Right renal cortex interstitium (tissue), 3 donors: ENCODE results near the gene HOMER3. TPM values are rescaled to one million over a fixed set of nuclear protein-coding genes. Genes with fewer than 3 reads are reported as not detected.
"Not testable (repeated sequence)": the region's sequence is repeated elsewhere in the genome, so short reads cannot be mapped to it uniquely, and the experiment has no call there.

ENCODE experiments used
- DNase-seq, 3 donors: peaks; one replicate each; pipeline ENCODE4 v3.0.0-alpha.2; 2013; ENCODE audit warnings: low read depth in 3 of 3, low spot score in 2 of 3
- polyA plus RNA-seq, 3 donors: library from polyadenylated mRNA; unstranded; fragments of 120-200 nt; gene quantifications; one replicate each; pipeline ENCODE4 v1.2.1, GENCODE V29; 2013; ENCODE audit not compliant: insufficient read length in 3 of 3

Gene HOMER3
- polyA plus RNA-seq, 3 donors, result 46.4 to 50.4 (median 48.2) TPM

GRCh38 chr19:18928018-18928805, 12.8 kb downstream of the HOMER3 start:
- no peak for DNase-seq

GRCh38 chr19:18924684-18925213, 16.3 kb downstream of the HOMER3 start:
- DNase-seq, result no peak

- DNase-seq, result no peak
These were observed 18.6 kb downstream of the HOMER3 start for GRCh38 chr19:18922228-18922985.

- DNase-seq, result no peak
These were observed 19.4 kb downstream of the HOMER3 start for GRCh38 chr19:18921593-18921992.

GRCh38 chr19:18920400-18920799, 20.6 kb downstream of the HOMER3 start:
- DNase-seq, result no peak

- no peak for DNase-seq
These were observed 21.2 kb downstream of the HOMER3 start for GRCh38 chr19:18919900-18920214.

GRCh38 chr19:18919086-18919899, 21.7 kb downstream of the HOMER3 start, which contains the start of the genes COPE and DDX49:
COPE (minus strand) TSS chr19:18919387; CDS start chr19:18919348, 39 bp downstream.
DDX49 (plus strand) TSS chr19:18919715; CDS start chr19:18919742, 27 bp downstream.
- DNase-seq, result peak; percentile 99

- DNase-seq, result not testable (repeated sequence)
These were observed 23.4 kb downstream of the HOMER3 start for GRCh38 chr19:18917593-18917992.

- no peak for DNase-seq
These were observed 25.4 kb downstream of the HOMER3 start for GRCh38 chr19:18915639-18916038.

GRCh38 chr19:18913466-18913865, 27.6 kb downstream of the HOMER3 start:
- DNase-seq, result no peak

GRCh38 chr19:18912933-18913332, 28.1 kb downstream of the HOMER3 start:
- DNase-seq, result no peak

GRCh38 chr19:18910801-18911436, 30.1 kb downstream of the HOMER3 start:
- no peak for DNase-seq

GRCh38 chr19:18910010-18910409, 31.0 kb downstream of the HOMER3 start:
- DNase-seq, result no peak

- no peak for DNase-seq
These were observed 31.9 kb downstream of the HOMER3 start for GRCh38 chr19:18908917-18909619.

- DNase-seq, result no peak
These were observed 34.2 kb downstream of the HOMER3 start for GRCh38 chr19:18906605-18907519.

GRCh38 chr19:18905513-18906236, 35.3 kb downstream of the HOMER3 start:
- DNase-seq, result no peak

GRCh38 chr19:18905058-18905456, 36.0 kb downstream of the HOMER3 start:
- no peak for DNase-seq
